ENCODE data around the gene PRR22.

PRR22 gene

GRCh38 chr19:5784581-5785147, at the start of gene PRR22:
Gene PRR22, minus strand, starts transcription at chr19:5784746. Its CDS starts 86 bp downstream, at chr19:5784660.
- DNase-seq (ENCODE audit: low read depth, low spot score) = no peak

- DNase-seq (ENCODE audit: low read depth, low spot score) = no peak
These were observed 48.1 kb upstream of the PRR22 start for GRCh38 chr19:5832527-5833216.

GRCh38 chr19:5832061-5832460, 47.5 kb upstream of the PRR22 start:
- no peak for DNase-seq (ENCODE audit: low read depth, low spot score)

GRCh38 chr19:5831159-5831558, 46.6 kb upstream of the PRR22 start:
- DNase-seq (ENCODE audit: low read depth, low spot score) = no peak

GRCh38 chr19:5829567-5830310, 45.2 kb upstream of the PRR22 start:
- no peak for DNase-seq (ENCODE audit: low read depth, low spot score)

GRCh38 chr19:5828661-5829566, 44.4 kb upstream of the PRR22 start:
- DNase-seq (ENCODE audit: low read depth, low spot score) = peak; percentile 16

- peak; percentile 79 for DNase-seq (ENCODE audit: low read depth, low spot score)
These were observed 43.5 kb upstream of the PRR22 start for GRCh38 chr19:5827891-5828660.

GRCh38 chr19:5827342-5827890, 42.9 kb upstream of the PRR22 start:
- no peak for DNase-seq (ENCODE audit: low read depth, low spot score)

- no peak for DNase-seq (ENCODE audit: low read depth, low spot score)
These were observed 42.2 kb upstream of the PRR22 start for GRCh38 chr19:5826531-5827341.

- no peak for DNase-seq (ENCODE audit: low read depth, low spot score)
These were observed 40.6 kb upstream of the PRR22 start for GRCh38 chr19:5825178-5825577.

- DNase-seq (ENCODE audit: low read depth, low spot score) = no peak
These were observed 40.2 kb upstream of the PRR22 start for GRCh38 chr19:5824751-5825150.

- DNase-seq (ENCODE audit: low read depth, low spot score) = no peak
These were observed 39.2 kb upstream of the PRR22 start for GRCh38 chr19:5823579-5824281.

- no peak for DNase-seq (ENCODE audit: low read depth, low spot score)
These were observed 37.8 kb upstream of the PRR22 start for GRCh38 chr19:5822181-5822844.

GRCh38 chr19:5821521-5822180, 37.1 kb upstream of the PRR22 start:
- DNase-seq (ENCODE audit: low read depth, low spot score) = no peak

GRCh38 chr19:5820785-5821184, 36.2 kb upstream of the PRR22 start:
- DNase-seq (ENCODE audit: low read depth, low spot score) = no peak

GRCh38 chr19:5818594-5818993, 34.0 kb upstream of the PRR22 start:
- DNase-seq (ENCODE audit: low read depth, low spot score) = no peak

GRCh38 chr19:5817218-5817617, 32.7 kb upstream of the PRR22 start:
- DNase-seq (ENCODE audit: low read depth, low spot score) = no peak

GRCh38 chr19:5814852-5815246, 30.3 kb upstream of the PRR22 start:
- no peak for DNase-seq (ENCODE audit: low read depth, low spot score)

Data from brain pericyte (primary cell).